GM21423 (cell line): ENCODE data around the gene RAB11FIP2.
"Not testable (repeated sequence)": the region's sequence is repeated elsewhere in the genome, so short reads cannot be mapped to it uniquely, and the experiment has no call there.

ENCODE experiments used
- ATAC-seq: cut with Tn5 transposase; IDR thresholded peaks from one replicate; pipeline ENCODE4 v1.9.1; 2021; ENCODE audit warnings: mild to moderate bottlenecking, moderate library complexity; ENCODE audit not compliant: unreplicated experiment

RAB11FIP2 gene

GRCh38 chr10:118046395-118047156 lies at the start of gene RAB11FIP2:
Gene RAB11FIP2 (minus strand): TSS chr10:118046941. CDS start chr10:118046163, 778 bp downstream.
- peak; percentile 96 for ATAC-seq

GRCh38 chr10:118096022-118096421 lies 49.3 kb upstream of the RAB11FIP2 start:
- no peak for ATAC-seq

DNA sequence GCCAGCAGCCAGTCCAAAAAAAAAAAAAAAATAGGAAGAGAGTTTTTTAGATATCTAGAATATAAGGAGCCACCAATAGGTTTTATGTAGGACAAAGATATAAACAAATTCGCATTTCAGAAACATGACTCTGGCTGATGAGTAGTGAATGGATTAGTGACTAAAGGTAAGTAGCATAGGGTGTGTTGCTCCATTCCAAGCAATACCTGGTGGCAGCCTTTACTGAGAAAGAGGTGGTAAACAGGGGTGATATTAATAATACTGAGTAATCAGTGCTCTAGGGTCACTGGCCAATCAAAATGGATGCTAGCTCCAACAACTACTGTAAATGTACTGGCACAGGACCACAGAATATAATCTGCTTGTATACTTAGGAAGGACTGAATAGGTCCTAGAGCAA lies 45.5 kb upstream of the RAB11FIP2 start:
- ATAC-seq = no peak

GRCh38 chr10:118080817-118081216 lies 34.1 kb upstream of the RAB11FIP2 start:
- ATAC-seq = no peak

DNA sequence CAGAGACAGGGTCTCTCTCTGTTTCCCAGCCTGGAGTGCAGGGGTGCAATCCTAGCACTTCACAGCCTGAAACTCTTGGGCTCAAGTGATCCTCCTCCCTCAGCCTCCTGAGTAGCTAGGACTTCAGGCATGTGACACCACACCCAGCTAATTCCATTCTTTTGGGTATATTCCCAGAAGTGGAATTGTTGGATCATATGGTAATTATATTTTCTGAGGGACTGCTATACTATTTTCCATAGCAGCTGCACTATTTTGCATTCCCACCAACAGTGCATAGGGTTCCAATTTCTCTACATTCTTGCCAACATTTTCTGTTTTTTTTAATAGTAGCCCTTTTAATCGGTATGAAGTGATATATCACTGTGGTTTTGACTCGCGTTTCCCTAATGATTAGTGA lies 30.0 kb upstream of the RAB11FIP2 start:
- no peak for ATAC-seq

DNA sequence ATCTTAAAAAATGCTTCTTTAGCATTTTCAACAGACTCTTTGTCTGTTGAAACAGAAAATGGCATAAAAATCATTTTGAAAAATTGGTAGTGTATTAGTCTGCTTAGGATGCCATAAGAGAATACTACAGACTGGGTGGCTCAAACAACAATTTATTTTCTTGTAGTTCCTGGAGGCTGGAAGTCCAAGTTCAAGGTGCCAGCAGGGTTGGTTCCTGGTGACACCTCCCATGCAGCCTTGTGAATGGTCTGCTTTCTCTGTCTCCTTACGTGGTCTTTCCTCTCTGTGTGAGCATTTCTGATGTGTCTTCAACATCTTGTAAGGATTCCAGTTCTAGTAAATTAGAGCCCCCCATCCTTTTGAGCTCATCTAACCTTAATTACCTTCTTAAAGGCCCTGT lies 26.1 kb upstream of the RAB11FIP2 start:
- no peak for ATAC-seq

- ATAC-seq = not testable (repeated sequence)
Measured at GRCh38 chr10:118067389-118067788, 20.6 kb upstream of the RAB11FIP2 start.

DNA sequence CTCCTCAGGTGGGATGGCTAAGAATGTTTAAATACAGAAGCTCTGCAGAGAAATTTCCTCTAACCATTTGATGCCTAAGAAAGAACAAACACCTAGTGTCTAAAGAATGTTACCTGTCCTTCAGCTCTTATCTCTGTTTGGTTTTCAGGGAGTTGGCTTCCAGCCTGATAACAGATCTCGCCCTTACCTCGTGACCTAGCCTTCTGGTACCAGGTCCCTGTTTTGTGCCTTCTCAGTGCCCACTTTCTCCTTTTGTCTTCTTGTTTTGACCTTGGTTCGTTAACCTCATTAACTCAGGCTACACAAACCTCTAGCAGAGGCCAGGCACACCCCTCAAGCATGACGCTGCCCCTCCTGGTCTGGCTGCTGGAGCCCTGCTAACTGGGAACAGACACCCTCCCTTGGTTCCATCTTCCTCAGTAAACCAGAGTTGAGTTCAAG lies 16.1 kb upstream of the RAB11FIP2 start:
- no peak for ATAC-seq

DNA sequence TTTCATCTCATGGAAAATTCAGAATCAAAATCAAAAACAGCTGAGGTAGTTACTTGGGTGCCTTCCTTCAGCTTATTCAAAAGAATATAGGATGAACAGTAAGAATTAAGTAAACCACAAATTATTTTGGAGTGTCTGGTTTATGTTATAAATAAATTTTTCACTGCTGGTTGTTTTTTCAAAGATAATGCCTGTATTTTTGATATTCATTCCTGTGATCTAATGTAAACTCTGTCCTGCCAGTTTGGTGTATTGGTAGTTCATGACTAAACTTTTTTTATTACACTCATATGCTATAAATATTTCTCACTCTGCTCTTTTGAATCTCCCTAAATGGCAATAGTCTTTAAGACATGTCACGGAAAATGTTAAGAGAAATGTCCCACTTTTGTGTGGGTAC lies 11.6 kb upstream of the RAB11FIP2 start:
- no peak for ATAC-seq

- ATAC-seq = no peak
Measured at GRCh38 chr10:118057361-118057760, 10.6 kb upstream of the RAB11FIP2 start.

DNA sequence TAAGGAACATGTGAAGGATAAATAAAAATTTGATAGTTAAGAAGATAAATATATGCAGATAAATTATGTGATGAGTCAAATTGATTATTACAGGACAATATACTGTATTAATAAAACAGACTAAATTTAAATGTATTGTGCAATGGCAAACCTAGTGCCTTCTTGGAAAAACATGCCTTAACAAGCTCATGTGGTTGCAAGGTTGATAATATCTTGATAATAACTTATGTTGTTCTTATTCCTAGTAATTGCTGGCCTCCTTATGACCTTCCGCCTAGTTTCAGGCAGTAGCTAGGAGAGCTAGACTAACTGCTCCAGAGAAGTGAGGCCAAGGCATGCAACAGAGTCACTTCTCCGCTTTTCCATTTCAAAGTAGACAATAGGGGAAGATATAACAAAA lies 7.6 kb upstream of the RAB11FIP2 start:
- ATAC-seq = no peak

DNA sequence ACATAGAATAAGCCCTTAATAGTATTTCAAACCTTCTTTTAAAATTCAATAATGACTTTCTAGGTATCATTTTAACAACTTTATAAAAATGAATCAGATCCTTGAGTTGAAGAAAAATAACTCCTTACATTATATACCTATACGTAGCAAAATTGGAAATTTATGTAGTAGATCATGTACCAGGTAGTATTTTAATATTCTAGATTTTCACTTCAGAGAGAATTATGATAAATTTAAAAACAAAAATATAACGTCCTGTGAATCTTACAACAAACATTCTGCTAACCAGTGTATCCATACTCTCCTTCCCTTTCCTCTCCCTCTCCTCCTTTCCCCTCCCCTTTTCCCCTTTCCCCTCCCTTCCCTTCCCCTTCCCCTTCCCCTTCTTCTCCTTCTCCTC lies 6.1 kb upstream of the RAB11FIP2 start:
- ATAC-seq = no peak

DNA sequence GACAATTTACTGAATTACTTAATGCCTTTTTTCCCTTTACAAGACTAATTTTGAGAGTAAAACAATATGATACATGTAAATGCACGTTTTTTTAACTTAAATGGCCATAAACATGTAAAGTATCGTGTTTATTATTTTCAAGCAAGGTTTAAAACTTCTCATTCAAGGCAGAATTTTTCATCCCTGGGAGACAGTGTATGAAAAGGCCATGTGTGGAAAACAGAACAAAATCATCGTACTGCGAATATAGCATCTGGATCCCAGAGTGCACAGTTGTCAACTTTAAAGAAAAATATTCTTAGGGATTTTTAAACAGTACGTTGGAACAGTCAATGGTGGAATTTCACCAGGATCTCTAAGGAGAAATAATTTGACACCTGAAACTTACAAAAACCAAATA lies 1.1 kb upstream of the RAB11FIP2 start:
- no peak for ATAC-seq

DNA sequence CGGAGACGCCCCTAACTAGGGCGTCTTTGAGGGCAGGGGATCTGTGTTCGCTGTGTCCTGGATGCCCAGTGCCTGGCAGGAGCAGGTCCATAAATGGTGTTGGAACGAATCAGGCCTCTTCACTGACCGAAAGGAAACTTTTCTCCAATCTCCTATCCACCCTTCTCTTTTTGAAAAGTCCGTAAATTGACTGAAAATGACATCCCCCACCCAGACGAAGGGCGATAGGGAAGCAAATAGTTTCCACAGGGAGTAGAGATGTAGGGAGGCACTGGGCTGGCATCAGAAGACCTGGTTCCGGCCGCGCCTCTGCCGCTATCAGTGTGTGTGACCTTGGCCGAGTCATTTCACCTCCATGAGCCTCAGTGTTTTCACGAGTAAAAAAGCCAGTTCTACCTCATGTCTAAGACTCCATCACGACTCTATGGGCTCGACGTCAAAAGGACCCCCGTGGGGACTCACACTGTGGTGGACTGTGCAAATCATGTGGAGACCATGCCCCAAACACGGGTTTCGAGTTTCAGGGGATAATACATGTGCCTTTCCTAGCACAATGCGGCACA lies 497 bp upstream of the RAB11FIP2 start:
- no peak for ATAC-seq

GRCh38 chr10:118045837-118046394 lies 825 bp downstream of the RAB11FIP2 start:
- ATAC-seq = peak; percentile 22

GRCh38 chr10:118045158-118045836 lies 1.4 kb downstream of the RAB11FIP2 start:
- no peak for ATAC-seq

- ATAC-seq = no peak
Measured at GRCh38 chr10:118042827-118043242, 3.9 kb downstream of the RAB11FIP2 start.

GRCh38 chr10:118042336-118042735 lies 4.4 kb downstream of the RAB11FIP2 start:
- ATAC-seq = no peak

DNA sequence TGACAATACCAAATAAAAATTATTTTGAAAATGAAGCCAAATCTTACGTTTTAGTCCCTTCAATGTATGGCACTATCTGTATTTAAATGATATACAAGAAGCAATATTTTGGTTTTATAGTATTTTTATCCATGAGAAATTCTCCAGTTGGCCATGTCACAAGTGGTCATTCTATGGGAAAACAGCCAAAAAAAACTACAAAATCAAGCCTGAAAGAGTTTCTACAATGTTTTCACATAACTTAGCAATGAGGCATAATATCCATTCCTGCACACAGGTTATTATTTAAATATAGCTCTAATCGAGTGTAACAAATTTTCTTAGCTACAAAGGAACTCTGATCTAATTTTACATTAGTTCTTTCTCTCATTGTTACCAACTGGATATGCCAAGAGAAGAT lies 5.4 kb downstream of the RAB11FIP2 start:
- ATAC-seq = no peak

DNA sequence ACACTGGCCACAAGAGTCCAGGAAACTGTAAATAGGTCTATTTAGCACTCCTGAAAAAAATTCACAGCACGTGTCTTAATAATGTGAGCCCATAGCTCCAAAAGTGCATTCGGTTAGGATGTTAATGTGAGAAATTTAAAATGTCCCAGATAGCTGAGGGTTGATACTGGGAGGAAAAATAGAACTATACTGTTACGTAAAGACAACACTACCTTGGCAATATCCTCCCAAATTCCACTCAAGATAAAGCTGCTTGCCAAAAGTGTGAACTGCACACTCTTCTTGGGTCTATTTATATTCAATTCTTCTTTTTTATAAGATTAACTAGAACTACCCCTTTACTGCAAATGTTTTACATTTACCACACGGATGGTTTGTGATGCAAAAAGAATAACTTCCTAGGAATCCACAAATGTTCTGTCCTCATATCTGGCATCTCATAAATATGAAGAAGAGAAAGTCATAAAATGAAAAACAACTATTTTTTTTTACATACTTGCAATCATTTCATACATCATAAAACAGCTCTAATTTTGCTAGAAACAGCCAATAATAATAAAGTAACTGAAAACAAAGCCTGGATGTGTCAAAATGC lies 10.4 kb downstream of the RAB11FIP2 start:
- no peak for ATAC-seq

- ATAC-seq = no peak
Measured at GRCh38 chr10:118035354-118036005, 11.3 kb downstream of the RAB11FIP2 start.
